Thyroid gland (tissue), 4 donors: ENCODE measurements around the gene FXN. TPM values are rescaled to one million over a fixed set of nuclear protein-coding genes. Genes with fewer than 3 reads are reported as not detected.

Experiments used
- DNase-seq, 2 donors: peaks; one replicate each; pipeline ENCODE4 v3.0.0-alpha.2; 2019
- H3K27ac ChIP-seq, 3 donors: fragments of 200-600 bp; sonication (generic); 1 replicate in 2 of 3; 2 replicates in 1 of 3; pipeline ENCODE4 v1.5.1; 2016 to 2019; ENCODE audit warnings: mild to moderate bottlenecking in 1 of 3, moderate library complexity in 1 of 3
- H3K27me3 ChIP-seq: fragments of 200-600 bp; sonication (generic); one replicate; pipeline ENCODE4 v1.5.1; 2019
- H3K36me3 ChIP-seq, 2 donors: fragments of 200-600 bp; sonication (generic); one replicate each; pipeline ENCODE4 v1.5.1; 2016 to 2019
- H3K4me1 ChIP-seq, 2 donors: fragments of 200-600 bp; sonication (generic); one replicate each; pipeline ENCODE4 v1.5.1; 2017 to 2019
- H3K4me3 ChIP-seq, 3 donors: fragments of 200-600 bp; sonication (generic); replicated peaks in 1 of 3; 1 replicate in 2 of 3; 2 replicates in 1 of 3; pipeline ENCODE4 v1.5.1; 2016; ENCODE audit warnings: mild to moderate bottlenecking in 1 of 3
- H3K9me3 ChIP-seq: fragments of 200-600 bp; sonication (generic); one replicate; pipeline ENCODE4 v1.5.1; 2017
- POLR2A ChIP-seq, 2 donors: fragments of 450-650 bp; IDR thresholded peaks; one replicate each; pipeline ENCODE4 v1.6.1; 2017; ENCODE audit warnings: antibody characterized with exemption in 2 of 2, mild to moderate bottlenecking in 2 of 2, moderate library complexity in 1 of 2
- WGBS, 2 donors: methylation state at CpG; one replicate each; pipeline ENCODE4 v1.1.5; 2017; 5-methylcytosine and 5-hydroxymethylcytosine counted together
- intact Hi-C: fragments of 100-400 bp; cut with DNase I; formaldehyde crosslinking; loops from one replicate; pipeline ENCODE4 v1.15.1; 2023
- total RNA-seq, 4 donors: library from RNA; depleted of rRNA; stranded (reverse); fragments of >200 nt; gene quantifications; one replicate each; pipeline ENCODE4 v1.2.3, GENCODE V29; 2016
- TF ChIP-seq, protein P1 (sequence below), 6 experiments: fragments of 200-600 bp in 3 of 6; fragments of 450-650 bp in 3 of 6; sonication (generic) in 3 of 6; IDR thresholded peaks; one replicate each; pipeline ENCODE4 v1.5.1; 2016 to 2019; ENCODE audit warnings: antibody characterized with exemption in 6 of 6, mild to moderate bottlenecking in 2 of 6, inconsistent platforms in 1 of 6, moderate library complexity in 1 of 6

FXN gene
- total RNA-seq, 4 donors from 2014 or later: 10.6 to 11.4 (median 11.1) TPM

DNA sequence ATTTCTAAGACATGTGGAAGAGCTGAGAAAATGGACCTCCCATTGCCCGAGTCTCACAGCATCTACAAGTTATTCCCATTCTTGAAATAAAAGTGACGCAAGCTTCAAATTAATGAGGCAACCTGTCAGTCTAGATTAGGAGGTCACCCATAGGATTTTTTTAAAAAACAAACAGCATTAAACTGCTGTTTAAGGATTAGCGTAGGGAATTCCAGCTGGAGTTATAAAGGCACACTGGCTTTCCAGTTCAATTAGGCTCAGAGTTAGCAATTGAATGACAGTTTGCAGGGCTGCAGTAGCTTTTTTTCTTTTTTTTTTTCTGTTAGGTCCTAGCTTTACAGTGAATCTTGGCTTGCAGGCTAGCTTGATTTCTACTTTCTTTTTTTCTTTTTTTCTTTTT is 37.9 kb upstream of the FXN start:
- Histone ChIP-seq H3K4me3 (no peak overlapping the region), H3K4me1 (no peaks in the 10 kb centered on the region), H3K36me3 (no peaks in the 10 kb centered on the region), H3K27me3 (no peaks in the 10 kb centered on the region), H3K27ac (no peak overlapping the region), H3K9me3 (no peaks in the 10 kb centered on the region)
- intact Hi-C loops: loop anchor here (2.0 kb wide), 1 partner anchor 413 kb away; no protein-coding TSS in a partner anchor
- no peak for TF ChIP-seq POLR2A (IDR thresholded peaks at IDR 0.05)
- TF ChIP-seq, protein P1, sequence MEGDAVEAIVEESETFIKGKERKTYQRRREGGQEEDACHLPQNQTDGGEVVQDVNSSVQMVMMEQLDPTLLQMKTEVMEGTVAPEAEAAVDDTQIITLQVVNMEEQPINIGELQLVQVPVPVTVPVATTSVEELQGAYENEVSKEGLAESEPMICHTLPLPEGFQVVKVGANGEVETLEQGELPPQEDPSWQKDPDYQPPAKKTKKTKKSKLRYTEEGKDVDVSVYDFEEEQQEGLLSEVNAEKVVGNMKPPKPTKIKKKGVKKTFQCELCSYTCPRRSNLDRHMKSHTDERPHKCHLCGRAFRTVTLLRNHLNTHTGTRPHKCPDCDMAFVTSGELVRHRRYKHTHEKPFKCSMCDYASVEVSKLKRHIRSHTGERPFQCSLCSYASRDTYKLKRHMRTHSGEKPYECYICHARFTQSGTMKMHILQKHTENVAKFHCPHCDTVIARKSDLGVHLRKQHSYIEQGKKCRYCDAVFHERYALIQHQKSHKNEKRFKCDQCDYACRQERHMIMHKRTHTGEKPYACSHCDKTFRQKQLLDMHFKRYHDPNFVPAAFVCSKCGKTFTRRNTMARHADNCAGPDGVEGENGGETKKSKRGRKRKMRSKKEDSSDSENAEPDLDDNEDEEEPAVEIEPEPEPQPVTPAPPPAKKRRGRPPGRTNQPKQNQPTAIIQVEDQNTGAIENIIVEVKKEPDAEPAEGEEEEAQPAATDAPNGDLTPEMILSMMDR (IDR thresholded peaks at IDR 0.05): no peak
- no peak for DNase-seq
- WGBS, 2 donors: 85 to 91% methylated on average over 3 of the region's 3 CpGs

DNA sequence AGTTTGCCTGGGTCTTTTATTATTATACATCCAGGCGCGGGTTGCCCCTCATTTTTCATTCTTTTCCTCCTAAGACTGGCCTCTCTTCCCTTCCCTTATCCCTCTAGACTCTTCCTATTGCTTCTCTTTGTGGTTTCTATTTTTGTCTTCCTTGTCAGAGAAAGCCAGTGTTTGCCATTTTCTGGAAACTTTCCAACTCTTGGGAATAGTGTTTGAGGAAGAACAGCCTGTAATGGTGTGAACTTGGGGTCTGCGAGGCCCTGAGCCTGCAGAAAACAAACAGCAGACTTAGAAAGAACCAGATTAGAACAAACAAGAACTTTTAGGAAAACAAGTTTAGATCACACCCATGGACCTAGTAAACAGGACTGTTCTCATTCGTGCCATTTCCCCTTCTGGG is 37.2 kb upstream of the FXN start:
- Histone ChIP-seq H3K27me3 (no peaks in the 10 kb centered on the region), H3K4me1 (no peaks in the 10 kb centered on the region), H3K27ac (no peak overlapping the region), H3K36me3 (no peaks in the 10 kb centered on the region), H3K4me3 (no peak overlapping the region), H3K9me3 (no peaks in the 10 kb centered on the region)
- 69 to 70% methylated on average over 4 of the region's 4 CpGs for WGBS, 2 donors
- DNase-seq: no peak
- TF ChIP-seq, protein P1 (IDR thresholded peaks at IDR 0.05): no peak
- no peak for TF ChIP-seq POLR2A (IDR thresholded peaks at IDR 0.05)
- intact Hi-C loops: loop anchor here (2.0 kb wide), 1 partner anchor 414 kb away; no protein-coding TSS in a partner anchor

DNA sequence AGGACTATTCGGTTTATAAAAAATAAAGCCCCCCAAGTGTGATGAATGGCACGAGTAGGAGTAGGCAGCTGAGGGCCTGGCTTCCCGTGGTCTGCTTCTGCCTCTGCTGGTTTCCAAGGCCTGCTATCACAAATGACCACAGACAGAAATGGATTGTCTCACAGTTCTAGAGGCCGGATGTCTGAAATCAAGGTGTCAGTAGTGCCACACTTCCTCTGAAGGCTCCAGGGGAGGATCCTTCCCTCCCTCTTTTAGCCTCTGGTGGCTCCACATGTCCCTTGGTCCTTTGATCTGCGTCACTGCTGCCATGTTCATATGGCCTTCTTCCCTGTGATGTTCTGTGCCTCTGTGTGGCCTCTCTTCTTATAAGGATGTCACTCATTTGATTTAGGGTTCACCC is 36.7 kb upstream of the FXN start:
- 82 to 85% methylated on average over 5 of the region's 5 CpGs for WGBS, 2 donors
- no peaks in the 10 kb centered on the region for H3K36me3 ChIP-seq
- H3K4me3 ChIP-seq: no peak overlapping the region
- DNase-seq: no peak
- TF ChIP-seq, protein P1 (IDR thresholded peaks at IDR 0.05): no peak
- TF ChIP-seq POLR2A (IDR thresholded peaks at IDR 0.05): no peak
- H3K9me3 ChIP-seq: no peaks in the 10 kb centered on the region
- H3K27me3 ChIP-seq: no peaks in the 10 kb centered on the region
- H3K4me1 ChIP-seq: no peaks in the 10 kb centered on the region
- H3K27ac ChIP-seq: no peak overlapping the region
- intact Hi-C loops: loop anchor here (2.0 kb wide), 1 partner anchor 414 kb away; no protein-coding TSS in a partner anchor

DNA sequence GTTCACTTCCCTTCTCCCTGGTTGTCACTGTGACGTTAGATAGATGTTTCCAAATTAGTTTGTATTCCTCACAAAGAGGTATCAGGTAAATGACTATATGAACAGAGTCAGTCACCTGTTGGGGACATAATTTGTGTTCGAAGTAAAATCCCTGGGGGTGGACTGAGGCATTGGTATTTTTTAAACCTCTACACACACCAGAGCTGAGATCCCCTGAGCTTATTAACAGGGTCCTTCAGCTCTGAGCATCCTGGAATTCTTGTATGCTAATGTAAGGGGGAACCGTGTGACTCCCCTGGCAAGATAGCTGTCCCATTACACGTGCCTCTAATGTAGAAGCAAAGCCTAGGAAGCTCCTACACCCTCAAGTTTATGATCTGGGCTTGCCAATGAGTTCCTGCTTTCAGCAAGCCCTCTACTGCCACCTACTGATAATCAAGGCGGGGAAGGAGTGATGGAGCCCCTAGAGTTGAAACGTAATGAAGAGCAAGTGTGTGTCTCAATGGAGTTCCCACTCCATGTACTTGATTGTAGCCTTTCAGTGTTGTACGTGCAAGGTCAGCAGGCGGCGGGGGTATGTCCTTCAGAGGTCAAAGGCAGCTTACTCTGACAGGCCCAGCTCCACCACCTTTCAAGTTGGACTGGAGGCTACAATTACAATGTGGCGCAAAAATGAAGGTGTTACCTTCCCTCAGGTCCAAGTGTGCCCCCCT is 36.0 kb upstream of the FXN start:
- 28 to 31% methylated on average over 10 of the region's 10 CpGs for WGBS, 2 donors
- Histone ChIP-seq H3K36me3 (no peaks in the 10 kb centered on the region), H3K4me1 (no peaks in the 10 kb centered on the region), H3K9me3 (no peaks in the 10 kb centered on the region), H3K4me3 (no peak overlapping the region), H3K27ac (no peak overlapping the region), H3K27me3 (no peaks in the 10 kb centered on the region)
- intact Hi-C loops: loop anchor here (2.0 kb wide), 1 partner anchor 415 kb away; no protein-coding TSS in a partner anchor
- DNase-seq: peak; percentile 48 to 59
- no peak for TF ChIP-seq POLR2A (IDR thresholded peaks at IDR 0.05)
- TF ChIP-seq, protein P1 (IDR thresholded peaks at IDR 0.05): peak in 5 of 6 experiments; percentile 42 to 85 (median 75)

DNA sequence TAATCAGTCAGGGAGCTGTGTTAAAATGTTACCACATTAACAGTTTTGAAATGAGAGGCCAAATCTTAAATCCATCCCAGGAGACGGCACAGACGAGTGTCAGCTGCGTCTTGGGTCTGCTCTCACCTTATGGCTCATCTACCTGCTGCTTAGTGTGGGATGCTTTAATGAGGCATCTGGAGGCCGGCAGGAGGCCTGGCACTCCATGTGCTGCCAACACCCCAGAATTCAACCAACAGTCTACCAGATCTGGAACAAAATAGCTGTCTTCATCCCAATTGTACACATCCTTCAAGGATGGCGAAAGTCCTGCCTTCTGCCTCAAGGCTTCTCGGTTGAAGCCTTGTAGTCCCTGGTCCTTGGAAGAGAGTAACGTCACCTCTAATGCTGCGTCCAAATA is 33.6 kb upstream of the FXN start:
- 72% methylated on average over 8 of the region's 8 CpGs for WGBS, 2 donors
- Histone ChIP-seq H3K27me3 (no peaks in the 10 kb centered on the region), H3K4me1 (no peaks in the 10 kb centered on the region), H3K9me3 (no peaks in the 10 kb centered on the region), H3K27ac (no peak overlapping the region), H3K4me3 (no peak overlapping the region), H3K36me3 (no peaks in the 10 kb centered on the region)
- TF ChIP-seq POLR2A (IDR thresholded peaks at IDR 0.05): no peak
- TF ChIP-seq, protein P1 (IDR thresholded peaks at IDR 0.05): no peak
- intact Hi-C loops: no loop called here
- no peak for DNase-seq
